ENCODE results near the gene RNASE11. TPM values are rescaled to one million over a fixed set of nuclear protein-coding genes. Genes with fewer than 3 reads are reported as not detected.

Gene RNASE11
- polyA plus RNA-seq, 3 donors, result not detected

GRCh38 chr14:20555845-20556244 lies 32.0 kb downstream of the RNASE11 start:
- WGBS (ENCODE audit: insufficient coverage), result 20% methylated on average over 1 of the region's 3 CpGs

DNA sequence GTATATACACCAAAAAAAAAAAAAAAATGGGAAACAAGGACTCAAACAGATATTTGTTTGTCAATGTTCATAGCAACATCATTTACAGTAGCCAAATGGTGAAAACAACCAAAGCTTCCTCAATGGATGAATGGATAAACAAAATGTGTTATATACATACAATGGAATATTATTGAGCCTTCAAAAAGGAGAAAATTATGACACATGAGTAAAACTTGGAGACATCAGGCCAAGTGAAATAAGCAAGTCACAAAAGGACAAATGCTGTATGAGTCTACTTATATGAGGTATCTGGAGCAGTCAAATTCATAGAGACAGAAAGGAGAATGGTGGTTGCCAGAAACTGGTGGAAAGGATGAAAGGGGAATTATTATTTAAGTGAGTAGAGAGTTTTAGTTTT lies 34.8 kb downstream of the RNASE11 start:
- Mint-ChIP-seq H3K4me1 (peaks cover 22% of the 10 kb centered on the region), H3K27ac (no peak overlapping the region), H3K27me3 (ENCODE audit: low read depth in 3 of 3) (peaks cover 0 to 3% (median 0%) of the 10 kb centered on the region in 3 donors), H3K4me3 (no peak overlapping the region), H3K9me3 (no peaks in the 10 kb centered on the region), H3K36me3 (no peaks in the 10 kb centered on the region)
- Histone ChIP-seq H3K4me3 (replicated peaks in 1 of 3; ENCODE audit: low read depth in 2 of 3, low read length in 3 of 3) (no peak overlapping the region), H4K20me1 (ENCODE audit: insufficient read depth, low read length) (no peaks in the 10 kb centered on the region), H2AFZ (ENCODE audit: insufficient read depth, low read depth, low read length, poor library complexity, severe bottlenecking) (no peak overlapping the region), H3K27ac (ENCODE audit: low read depth in 1 of 2, low read length in 2 of 2) (no peak overlapping the region), H3K9ac (ENCODE audit: insufficient read depth, low read length, poor library complexity, severe bottlenecking) (no peak overlapping the region), H3K27me3 (ENCODE audit: control insufficient read depth in 2 of 2, insufficient read depth in 2 of 2, low read length in 2 of 2) (no peaks in the 10 kb centered on the region), H3K9me3 (replicated peaks in 1 of 2; ENCODE audit: control insufficient read depth in 1 of 2, insufficient read depth in 1 of 2, low read length in 2 of 2) (no peaks in the 10 kb centered on the region), H3K4me2 (replicated peaks; ENCODE audit: extremely low read depth, low read length, poor library complexity, severe bottlenecking) (no peak overlapping the region), H3K4me1 (ENCODE audit: control insufficient read depth in 1 of 2, insufficient read depth in 2 of 2, low read length in 2 of 2) (peaks cover 9 to 21% of the 10 kb centered on the region in 2 donors), H3K36me3 (replicated peaks in 1 of 2; ENCODE audit: control insufficient read depth in 1 of 2, insufficient read depth in 2 of 2, low read length in 2 of 2) (no peaks in the 10 kb centered on the region), H3K79me2 (ENCODE audit: insufficient read depth, low read length) (no peaks in the 10 kb centered on the region)
- intact Hi-C loops (cut with micrococcal nuclease), result no loop called here
- DNase-seq, result no peak
- no peak for TF ChIP-seq CTCF (IDR thresholded peaks at IDR 0.05)

More at GRCh38 chr14:20555845-20556244, 32.0 kb downstream of the RNASE11 start:
- H3K9ac ChIP-seq (ENCODE audit: insufficient read depth, low read length, poor library complexity, severe bottlenecking), result no peak overlapping the region
- no peaks in the 10 kb centered on the region for H3K36me3 ChIP-seq (replicated peaks in 1 of 2; ENCODE audit: control insufficient read depth in 1 of 2, insufficient read depth in 2 of 2, low read length in 2 of 2)
- Mint-ChIP-seq H3K27ac (peak overlapping the region in 1 of 7 donors; percentile 21), H3K9me3 (no peaks in the 10 kb centered on the region), H3K4me1 (peaks cover 21% of the 10 kb centered on the region), H3K36me3 (no peaks in the 10 kb centered on the region), H3K27me3 (ENCODE audit: low read depth in 3 of 3) (peaks cover 0 to 3% (median 0%) of the 10 kb centered on the region in 3 donors), H3K4me3 (no peak overlapping the region)
- H3K9me3 ChIP-seq (replicated peaks in 1 of 2; ENCODE audit: control insufficient read depth in 1 of 2, insufficient read depth in 1 of 2, low read length in 2 of 2), result no peaks in the 10 kb centered on the region
- H3K4me1 ChIP-seq (ENCODE audit: control insufficient read depth in 1 of 2, insufficient read depth in 2 of 2, low read length in 2 of 2), result peaks cover 9 to 19% of the 10 kb centered on the region in 2 donors
- H3K79me2 ChIP-seq (ENCODE audit: insufficient read depth, low read length), result no peaks in the 10 kb centered on the region
- DNase-seq, result peak in 1 of 3 donors; percentile 4
- H3K4me2 ChIP-seq (replicated peaks; ENCODE audit: extremely low read depth, low read length, poor library complexity, severe bottlenecking), result no peak overlapping the region
- TF ChIP-seq CTCF (IDR thresholded peaks at IDR 0.05), result no peak
- no peaks in the 10 kb centered on the region for H4K20me1 ChIP-seq (ENCODE audit: insufficient read depth, low read length)
- no peak overlapping the region for H3K27ac ChIP-seq (ENCODE audit: low read depth in 1 of 2, low read length in 2 of 2)
- H2AFZ ChIP-seq (ENCODE audit: insufficient read depth, low read depth, low read length, poor library complexity, severe bottlenecking), result peak overlapping the region; percentile 25
- no peak overlapping the region for H3K4me3 ChIP-seq (replicated peaks in 1 of 3; ENCODE audit: low read depth in 2 of 3, low read length in 3 of 3)
- intact Hi-C loops (cut with micrococcal nuclease), result no loop called here
- H3K27me3 ChIP-seq (ENCODE audit: control insufficient read depth in 2 of 2, insufficient read depth in 2 of 2, low read length in 2 of 2), result no peaks in the 10 kb centered on the region

Measured in CD14-positive monocyte (primary cell).